Measurements from ENCODE around the gene ZNF839.

Gene ZNF839

GRCh38 chr14:102389246-102389645 lies 69.7 kb downstream of the ZNF839 start:
- DNase-seq: no peak

GRCh38 chr14:102390064-102390855 lies 70.7 kb downstream of the ZNF839 start:
- no peak for DNase-seq

Measured in NCI-H2171 (cell line).